Ovary (tissue), 9 donors: ENCODE measurements around the gene ZMYND8. TPM values are rescaled to one million over a fixed set of nuclear protein-coding genes. Genes with fewer than 3 reads are reported as not detected.
"Not testable (repeated sequence)": the region's sequence is repeated elsewhere in the genome, so short reads cannot be mapped to it uniquely, and the experiment has no call there.

Experiments used
- DNase-seq, 5 donors: peaks; one replicate each; pipeline ENCODE4 v3.0.0-alpha.2; 2019 to 2020
- H3K27ac ChIP-seq, 2 donors: fragments of 200-600 bp; one replicate each; pipeline versions ENCODE4 v1.5.1 to v1.8.0; 2019 to 2022
- H3K27me3 ChIP-seq: fragments of 200-600 bp; one replicate; pipeline ENCODE4 v1.8.0; 2022
- H3K36me3 ChIP-seq: fragments of 200-600 bp; sonication (generic); one replicate; pipeline ENCODE4 v1.5.1; 2019
- H3K4me1 ChIP-seq: one replicate; pipeline ENCODE4 v1.8.1; 2013; ENCODE audit warnings: mild to moderate bottlenecking, moderate library complexity; ENCODE audit not compliant: insufficient read depth
- H3K4me3 ChIP-seq: fragments of 200-600 bp; sonication (generic); one replicate; pipeline ENCODE4 v1.5.1; 2017
- H3K9me3 ChIP-seq, 2 donors: fragments of 200-600 bp in 1 of 2; sonication (generic) in 1 of 2; one replicate each; pipeline versions ENCODE4 v1.5.1 to v1.8.1; 2013 to 2019; ENCODE audit warnings: mild to moderate bottlenecking in 1 of 2, moderate library complexity in 1 of 2
- EP300 ChIP-seq: sonication (generic); formaldehyde crosslinking; IDR thresholded peaks from one replicate; pipeline ENCODE4 v1.6.1; 2017; ENCODE audit warnings: antibody characterized with exemption
- POLR2A ChIP-seq: fragments of 450-650 bp; IDR thresholded peaks from one replicate; pipeline ENCODE4 v1.6.1; 2017; ENCODE audit warnings: antibody characterized with exemption, mild to moderate bottlenecking, moderate library complexity
- WGBS, 3 donors: extraction: QIAGEN DNeasy Blood & Tissue Kit in 1 of 3; methylation state at CpG; one replicate each; pipeline versions ENCODE4 v1.1.5 to v1.1.7; 2013 to 2017; 5-methylcytosine and 5-hydroxymethylcytosine counted together
- intact Hi-C, 4 donors: fragments of 100-400 bp; cut with DNase I; formaldehyde crosslinking; loops; one replicate each; pipeline versions ENCODE4 v1.11.0 to v1.15.1; 2022 to 2023
- polyA plus RNA-seq, 2 donors: library from polyadenylated mRNA; stranded (reverse); fragments of 200-250 nt in 1 of 2; fragments of 350-450 nt in 1 of 2; fragmentation: Illumina TruSeq in 1 of 2; extraction: RNeasy Lipid Tissue Mini Kit (QIAGEN cat#74804) in 1 of 2; gene quantifications; one replicate each; pipeline ENCODE4 v1.2.3, GENCODE V29; 2013 to 2014
- total RNA-seq, 7 donors: library from RNA; depleted of rRNA in 2 of 7; stranded (reverse); fragments of >200 nt in 2 of 7; fragmentation: NEBNext Ultra II Directional in 3 of 7; extraction: Animal tissue kit (Norgen Biotek cat#: 25700) in 3 of 7; gene quantifications; one replicate each; pipeline versions ENCODE4 v1.1.0 to v1.2.4, GENCODE V29; 2016 to 2023
- TF ChIP-seq, protein P1 (sequence below), 3 donors: fragments of 450-650 bp in 2 of 3; fragments of 200-600 bp in 1 of 3; IDR thresholded peaks; one replicate each; pipeline versions ENCODE4 v1.5.1 to v1.8.0; 2016 to 2022; ENCODE audit warnings: antibody characterized with exemption in 3 of 3, mild to moderate bottlenecking in 1 of 3
- donor health status: DM: no; HTN: no; CAD: no; lungs with moderate emphysema.
- donor health status: DM: no; HTN: no; CAD: no.
- donor health status: Bipolar disorder and iron deficiency.
- donor health status: DM: yes; HTN: yes; CAD: no.
- donor health status: DM: no; HTN: no; CAD: no.
- donor health status: DM: yes; HTN: yes; CAD: no.

ZMYND8 gene
- total and polyA plus RNA-seq, 9 donors, result 8.3 to 40.7 (median 30.5) TPM

DNA sequence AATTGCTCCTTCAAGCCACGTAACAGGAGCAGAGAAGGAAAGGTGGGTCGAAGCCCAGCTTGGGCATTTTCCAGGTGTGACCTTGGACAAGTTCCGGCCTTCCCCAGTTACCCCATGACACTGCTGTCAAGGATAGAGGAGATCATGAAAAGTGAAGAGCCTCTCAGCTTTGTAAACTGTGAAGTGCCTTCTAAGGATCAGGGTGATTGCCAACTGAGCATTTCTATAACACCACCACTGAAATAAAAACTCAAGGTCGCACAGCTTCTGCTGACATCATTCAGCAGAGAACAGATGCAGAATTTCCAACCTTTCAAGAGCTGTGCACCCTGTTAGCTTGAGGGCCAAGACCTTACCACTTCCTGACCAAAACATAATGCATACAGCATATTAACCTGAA, 24.0 kb upstream of the ZMYND8 start:
- TF ChIP-seq, protein P1, sequence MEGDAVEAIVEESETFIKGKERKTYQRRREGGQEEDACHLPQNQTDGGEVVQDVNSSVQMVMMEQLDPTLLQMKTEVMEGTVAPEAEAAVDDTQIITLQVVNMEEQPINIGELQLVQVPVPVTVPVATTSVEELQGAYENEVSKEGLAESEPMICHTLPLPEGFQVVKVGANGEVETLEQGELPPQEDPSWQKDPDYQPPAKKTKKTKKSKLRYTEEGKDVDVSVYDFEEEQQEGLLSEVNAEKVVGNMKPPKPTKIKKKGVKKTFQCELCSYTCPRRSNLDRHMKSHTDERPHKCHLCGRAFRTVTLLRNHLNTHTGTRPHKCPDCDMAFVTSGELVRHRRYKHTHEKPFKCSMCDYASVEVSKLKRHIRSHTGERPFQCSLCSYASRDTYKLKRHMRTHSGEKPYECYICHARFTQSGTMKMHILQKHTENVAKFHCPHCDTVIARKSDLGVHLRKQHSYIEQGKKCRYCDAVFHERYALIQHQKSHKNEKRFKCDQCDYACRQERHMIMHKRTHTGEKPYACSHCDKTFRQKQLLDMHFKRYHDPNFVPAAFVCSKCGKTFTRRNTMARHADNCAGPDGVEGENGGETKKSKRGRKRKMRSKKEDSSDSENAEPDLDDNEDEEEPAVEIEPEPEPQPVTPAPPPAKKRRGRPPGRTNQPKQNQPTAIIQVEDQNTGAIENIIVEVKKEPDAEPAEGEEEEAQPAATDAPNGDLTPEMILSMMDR (IDR thresholded peaks at IDR 0.05), result no peak
- TF ChIP-seq POLR2A, result no peak
- no peak for TF ChIP-seq EP300
- Histone ChIP-seq H3K4me1 (peaks cover 4% of the 10 kb centered on the region), H3K27ac (peak overlapping the region in 1 of 2 donors; percentile 8), H3K36me3 (no peaks in the 10 kb centered on the region), H3K9me3 (no peaks in the 10 kb centered on the region), H3K27me3 (no peaks in the 10 kb centered on the region), H3K4me3 (no peak overlapping the region)
- DNase-seq, result no peak
- 18 to 27% (median 19%) methylated on average over 4 of the region's 4 CpGs for WGBS, 3 donors
- intact Hi-C loops, result loop anchor here (5.0 to 10.0 kb wide), 4 partner anchors 108 to 234 kb away; no protein-coding TSS in a partner anchor

DNA sequence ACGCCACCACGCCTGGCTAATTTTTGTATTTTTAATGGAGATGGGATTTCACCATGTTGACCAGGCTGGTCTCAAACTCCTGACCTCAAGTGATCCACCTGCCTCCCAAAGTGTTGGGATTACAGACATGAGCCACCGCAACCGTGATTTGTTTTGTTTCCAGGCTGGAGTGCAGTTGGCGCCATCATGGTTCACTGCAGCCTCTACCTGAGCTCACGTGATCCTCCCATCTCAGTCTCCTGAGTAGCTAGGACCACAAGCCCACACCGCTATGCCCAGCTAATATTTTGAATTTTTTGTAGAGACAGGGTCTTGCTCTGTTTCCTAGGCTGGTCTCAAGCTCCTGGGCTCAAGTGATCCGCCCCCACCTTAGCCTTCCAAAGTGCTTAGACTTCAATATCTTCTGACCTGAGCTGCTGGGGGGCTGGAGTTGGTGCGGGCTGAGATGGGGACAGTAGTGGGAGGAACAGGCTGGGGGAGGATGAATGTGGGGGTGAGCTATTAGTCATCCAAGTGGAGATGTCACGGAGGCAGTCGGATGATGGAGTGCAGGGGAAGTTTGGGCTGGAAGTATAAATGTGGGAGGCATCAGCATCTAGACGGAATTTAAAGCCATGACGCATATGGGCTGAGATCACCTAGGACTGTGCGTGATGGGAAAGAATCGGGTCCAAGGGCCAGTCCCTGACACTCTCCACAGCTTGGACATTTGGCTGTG, 23.1 kb upstream of the ZMYND8 start:
- peak in 1 of 5 donors; percentile 40 for DNase-seq
- Histone ChIP-seq H3K4me3 (no peak overlapping the region), H3K27ac (no peak overlapping the region), H3K27me3 (no peaks in the 10 kb centered on the region), H3K36me3 (no peaks in the 10 kb centered on the region), H3K4me1 (peaks cover 4% of the 10 kb centered on the region), H3K9me3 (no peaks in the 10 kb centered on the region)
- intact Hi-C loops, result loop anchor here (5.0 to 10.0 kb wide), 4 partner anchors 107 to 235 kb away; no protein-coding TSS in a partner anchor
- WGBS, 3 donors, result 59 to 71% (median 66%) methylated on average over 15 of the region's 15 CpGs
- TF ChIP-seq, protein P1 (IDR thresholded peaks at IDR 0.05), result no peak
- no peak for TF ChIP-seq POLR2A
- no peak for TF ChIP-seq EP300

- no peak overlapping the region for H3K27ac ChIP-seq
- H3K36me3 ChIP-seq, result no peaks in the 10 kb centered on the region
- peaks cover 4% of the 10 kb centered on the region for H3K4me1 ChIP-seq
- no peaks in the 10 kb centered on the region for H3K27me3 ChIP-seq
- DNase-seq, result no peak
- intact Hi-C loops, result no loop called here
- no peak for TF ChIP-seq EP300
- no peak overlapping the region for H3K4me3 ChIP-seq
- H3K9me3 ChIP-seq, result no peaks in the 10 kb centered on the region
- 73 to 79% (median 74%) methylated on average over 4 of the region's 4 CpGs for WGBS, 3 donors
Measured at GRCh38 chr20:47377122-47377722, 20.7 kb upstream of the ZMYND8 start.

DNA sequence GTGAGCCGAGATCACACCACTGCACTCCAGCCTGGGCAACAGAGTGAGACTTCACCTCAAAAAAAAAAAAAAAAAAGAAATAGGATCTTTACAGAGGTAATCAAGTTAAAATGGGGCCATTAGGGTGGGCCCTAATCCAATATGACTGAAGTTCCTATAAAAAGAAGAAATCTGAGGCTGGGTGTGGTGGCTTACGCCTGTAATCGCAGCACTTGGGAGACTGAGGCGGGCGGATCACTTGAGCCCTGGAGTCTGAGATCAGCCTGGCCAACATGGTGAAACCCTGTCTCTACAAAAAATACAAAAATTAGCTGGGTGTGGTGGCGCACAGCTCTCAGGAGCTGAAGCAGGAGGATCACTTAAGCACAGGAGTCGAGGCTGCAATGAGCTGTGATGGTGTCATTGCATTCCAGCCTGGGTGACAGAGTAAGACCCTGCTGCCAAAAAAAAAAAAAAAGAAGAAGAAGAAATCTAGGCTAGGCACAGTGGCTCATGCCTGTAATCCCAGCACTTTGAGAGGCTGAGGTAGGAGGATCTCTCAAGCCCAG, 19.7 kb upstream of the ZMYND8 start:
- H3K9me3 ChIP-seq, intact Hi-C loops, DNase-seq, H3K36me3 ChIP-seq, H3K4me3 ChIP-seq, H3K4me1 ChIP-seq, H3K27ac ChIP-seq, H3K27me3 ChIP-seq: not testable (repeated sequence)
- WGBS, 3 donors, result 94 to 98% (median 97%) methylated on average over 7 of the region's 7 CpGs

GRCh38 chr20:47374121-47374520, 17.6 kb upstream of the ZMYND8 start:
- H3K27me3 ChIP-seq, H3K9me3 ChIP-seq: not testable (repeated sequence)
- 95 to 97% (median 97%) methylated on average over 8 of the region's 8 CpGs for WGBS, 3 donors

More at GRCh38 chr20:47374121-47374520, 17.6 kb upstream of the ZMYND8 start:
- DNase-seq, H3K36me3 ChIP-seq, H3K27ac ChIP-seq, intact Hi-C loops, H3K4me3 ChIP-seq, H3K4me1 ChIP-seq: not testable (repeated sequence)
